MCF 10A (cell line): ENCODE data around the gene ABCB10. TPM values are rescaled to one million over a fixed set of nuclear protein-coding genes. Genes with fewer than 3 reads are reported as not detected.

Experiments used
- Bru-seq: library from RNA; stranded (reverse); fragments of 400-500 nt; gene quantifications from one replicate; lab custom pipeline; 2021; lab: Mats Ljungman, UMichigan
- BruChase-seq, 2 experiments: library from RNA; stranded (reverse); fragments of 400-500 nt; gene quantifications; one replicate each; lab custom pipeline; 2021; lab: Mats Ljungman, UMichigan
- BruUV-seq: library from RNA; stranded (reverse); fragments of 400-500 nt; replicated peaks from 2 replicates; lab custom pipeline; 2021; lab: Mats Ljungman, UMichigan
- CTCF ChIA-PET: fragments of 300-600 bp; sonication (Branson Sonifier 250); formaldehyde crosslinking; extraction: SDS; loops from one replicate; lab custom pipeline; 2021; ENCODE audit warnings: antibody characterized with exemption, inconsistent platforms; lab: Yijun Ruan, JAX
- POLR2A ChIA-PET: fragments of 300-600, 350-650 bp; sonication (Branson Sonifier 250); formaldehyde crosslinking; extraction: SDS; loops from one replicate; lab custom pipeline; 2020; ENCODE audit warnings: antibody characterized with exemption, inconsistent platforms; lab: Yijun Ruan, JAX
- DNase-seq: peaks from one replicate; pipeline ENCODE4 v3.0.0-alpha.2; 2018; ENCODE audit not compliant: unreplicated experiment
- H3K27ac Mint-ChIP-seq: one replicate; pipeline ENCODE4 v1.8.0; 2022; ENCODE audit warnings: mild to moderate bottlenecking, low read depth, mixed read lengths; ENCODE audit not compliant: unreplicated experiment
- H3K27me3 Mint-ChIP-seq: one replicate; pipeline ENCODE4 v1.8.0; 2022; ENCODE audit warnings: mixed read lengths; ENCODE audit not compliant: insufficient read depth, unreplicated experiment
- H3K36me3 Mint-ChIP-seq: one replicate; pipeline ENCODE4 v1.8.0; 2022; ENCODE audit warnings: mild to moderate bottlenecking, moderate library complexity, mixed read lengths; ENCODE audit not compliant: insufficient read depth, unreplicated experiment
- H3K4me1 Mint-ChIP-seq: one replicate; pipeline ENCODE4 v1.8.0; 2022; ENCODE audit warnings: mixed read lengths; ENCODE audit not compliant: insufficient read depth, unreplicated experiment
- H3K4me3 Mint-ChIP-seq: one replicate; pipeline ENCODE4 v1.8.0; 2022; ENCODE audit warnings: mild to moderate bottlenecking, moderate library complexity, mixed read lengths; ENCODE audit not compliant: unreplicated experiment
- H3K9me3 Mint-ChIP-seq: one replicate; pipeline ENCODE4 v1.8.0; 2022; ENCODE audit warnings: mixed read lengths; ENCODE audit not compliant: unreplicated experiment
- CTCF ChIP-seq: fragments of 200-600 bp; IDR thresholded peaks from one replicate; pipeline ENCODE4 v1.8.0; 2022; ENCODE audit warnings: antibody characterized with exemption, mild to moderate bottlenecking; ENCODE audit not compliant: unreplicated experiment
- intact Hi-C: fragments of 100-400 bp; cut with micrococcal nuclease; formaldehyde crosslinking; loops from 2 replicates; pipeline ENCODE4 v1.14.1; 2022
- long read RNA-seq: library from polyadenylated mRNA; stranded (forward); transcript quantifications from one replicate; pipeline ENCODE4 v2.0.0, GENCODE V29; 2022
- total RNA-seq: library from RNA; stranded (reverse); gene quantifications from 2 replicates; pipeline ENCODE4 v1.2.3, GENCODE V29; 2022

Gene ABCB10
- 34.8 and 38.4 TPM in 2 replicates for total RNA-seq
- Bru-seq, nascent RNA = percentile 78 among the genes with signal in this experiment
- BruChase-seq, experiment 1, labeled RNA remaining after a 6-hour chase = percentile 89 among the genes with signal in this experiment
- BruChase-seq, experiment 2, labeled RNA remaining after a 2-hour chase = percentile 89 among the genes with signal in this experiment
- long read RNA-seq, transcript ABCB10-201 (13 exons, 3,857 nt) = major isoform, 132 of 156 reads
- long read RNA-seq, partial matches to known transcripts = 9 of 156 reads
- long read RNA-seq, other reads (novel, unspliced or antisense) = 14 of 156 reads

GRCh38 chr1:229558460-229559335 is at the start of gene ABCB10:
Gene ABCB10, minus strand, starts transcription at chr1:229558707. Its CDS starts 55 bp downstream, at chr1:229558652.
- H3K27me3 Mint-ChIP-seq = no peaks in the 10 kb centered on the region
- peaks cover 30% of the 10 kb centered on the region for H3K4me1 Mint-ChIP-seq
- H3K36me3 Mint-ChIP-seq = peaks cover 22% of the 10 kb centered on the region
- peak; percentile 98 for TF ChIP-seq CTCF
- H3K27ac Mint-ChIP-seq = peak within 1 kb of the TSS; percentile 76
- peak; percentile 100 for DNase-seq
- ChIA-PET POLR2A (interaction anchor here (0.6 to 8.4 kb wide), 31 partner anchors 12 to 1477 kb away, joined by 3 to 375 read pairs (median 3); partner anchors contain the start of genes NUP133, PGBD5, TAF5L and URB2), CTCF (interaction anchor here (0.5 to 4.7 kb wide), 37 partner anchors 9 to 1085 kb away, joined by 3 to 65 read pairs (median 4); partner anchors contain the start of genes NUP133, TAF5L and URB2)
- BruUV-seq = no TSS peak
- intact Hi-C loops = loop anchor here (1.0 to 2.0 kb wide), 2 partner anchors 68 to 752 kb away; partner anchors contain the start of genes TAF5L and URB2
- H3K4me3 Mint-ChIP-seq = peak within 1 kb of the TSS; percentile 83
- H3K9me3 Mint-ChIP-seq = no peaks in the 10 kb centered on the region

GRCh38 chr1:229607370-229607769 is 48.9 kb upstream of the ABCB10 start:
- intact Hi-C loops = no loop called here
- no TSS peak for BruUV-seq
- Mint-ChIP-seq H3K27ac (peak overlapping the region; percentile 0), H3K27me3 (no peaks in the 10 kb centered on the region), H3K9me3 (no peaks in the 10 kb centered on the region), H3K36me3 (peaks cover 98% of the 10 kb centered on the region), H3K4me1 (no peaks in the 10 kb centered on the region), H3K4me3 (no peak overlapping the region)
- no peak for TF ChIP-seq CTCF
- DNase-seq = no peak
- ChIA-PET CTCF (interaction anchor here (1.0 to 1.1 kb wide), 2 partner anchors 16 to 24 kb away, joined by 4 read pairs; no protein-coding TSS in a partner anchor), POLR2A (interaction anchor here (0.8 to 2.0 kb wide), 3 partner anchors 9 to 19 kb away, joined by 3 to 7 read pairs (median 4); no protein-coding TSS in a partner anchor)

GRCh38 chr1:229603371-229604005 is 45.0 kb upstream of the ABCB10 start:
- intact Hi-C loops = no loop called here

More at GRCh38 chr1:229603371-229604005, 45.0 kb upstream of the ABCB10 start:
- no peaks in the 10 kb centered on the region for H3K27me3 Mint-ChIP-seq
- TF ChIP-seq CTCF = no peak
- H3K9me3 Mint-ChIP-seq = no peaks in the 10 kb centered on the region
- H3K36me3 Mint-ChIP-seq = peaks cover 87% of the 10 kb centered on the region
- DNase-seq = no peak
- H3K27ac Mint-ChIP-seq = no peak overlapping the region
- H3K4me3 Mint-ChIP-seq = no peak overlapping the region
- ChIA-PET POLR2A (no interaction called here), CTCF (interaction anchor here (0.6 kb wide), 1 partner anchor 1713 kb away, joined by 5 read pairs; no protein-coding TSS in a partner anchor)
- peaks cover 11% of the 10 kb centered on the region for H3K4me1 Mint-ChIP-seq
- BruUV-seq = no TSS peak
